Gastrocnemius medialis (tissue), 4 donors: ENCODE measurements around the gene TSPAN14.

ENCODE experiments used
- POLR2A ChIP-seq, 2 donors: fragments of 450-650 bp; IDR thresholded peaks; one replicate each; pipeline ENCODE4 v1.6.1; 2017; ENCODE audit warnings: antibody characterized with exemption in 2 of 2, mild to moderate bottlenecking in 2 of 2, moderate library complexity in 2 of 2
- TF ChIP-seq, protein P1 (sequence below), 5 experiments: fragments of 450-650 bp in 3 of 5; fragments of 200-600 bp in 2 of 5; sonication (generic) in 2 of 5; IDR thresholded peaks in 4 of 5; conservative IDR thresholded peaks in 1 of 5; 1 replicate in 4 of 5; 2 replicates in 1 of 5; pipeline ENCODE4 v1.5.1; 2016 to 2019; ENCODE audit warnings: antibody characterized with exemption in 5 of 5, mild to moderate bottlenecking in 3 of 5, moderate library complexity in 3 of 5

DNA sequence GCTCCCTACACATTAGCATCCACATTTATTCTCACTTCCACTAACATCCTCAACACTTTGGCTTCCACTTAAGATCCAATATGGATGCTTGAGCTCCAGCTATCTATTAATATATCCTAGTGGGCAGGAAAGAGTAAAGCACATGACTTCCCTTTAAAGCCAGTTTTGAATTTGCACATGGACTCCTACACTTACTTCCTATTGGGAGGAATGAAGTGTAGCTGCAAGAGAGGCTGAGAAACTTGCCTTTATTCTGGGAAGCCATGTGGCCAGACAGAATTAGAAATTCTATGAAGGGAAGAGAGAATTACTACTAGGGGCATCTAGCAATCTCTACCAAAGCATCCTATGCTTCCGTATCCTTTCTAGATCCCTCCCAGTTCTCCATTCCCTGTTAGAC is 3.0 kb upstream of the TSPAN14 start:
- TF ChIP-seq, protein P1, sequence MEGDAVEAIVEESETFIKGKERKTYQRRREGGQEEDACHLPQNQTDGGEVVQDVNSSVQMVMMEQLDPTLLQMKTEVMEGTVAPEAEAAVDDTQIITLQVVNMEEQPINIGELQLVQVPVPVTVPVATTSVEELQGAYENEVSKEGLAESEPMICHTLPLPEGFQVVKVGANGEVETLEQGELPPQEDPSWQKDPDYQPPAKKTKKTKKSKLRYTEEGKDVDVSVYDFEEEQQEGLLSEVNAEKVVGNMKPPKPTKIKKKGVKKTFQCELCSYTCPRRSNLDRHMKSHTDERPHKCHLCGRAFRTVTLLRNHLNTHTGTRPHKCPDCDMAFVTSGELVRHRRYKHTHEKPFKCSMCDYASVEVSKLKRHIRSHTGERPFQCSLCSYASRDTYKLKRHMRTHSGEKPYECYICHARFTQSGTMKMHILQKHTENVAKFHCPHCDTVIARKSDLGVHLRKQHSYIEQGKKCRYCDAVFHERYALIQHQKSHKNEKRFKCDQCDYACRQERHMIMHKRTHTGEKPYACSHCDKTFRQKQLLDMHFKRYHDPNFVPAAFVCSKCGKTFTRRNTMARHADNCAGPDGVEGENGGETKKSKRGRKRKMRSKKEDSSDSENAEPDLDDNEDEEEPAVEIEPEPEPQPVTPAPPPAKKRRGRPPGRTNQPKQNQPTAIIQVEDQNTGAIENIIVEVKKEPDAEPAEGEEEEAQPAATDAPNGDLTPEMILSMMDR (IDR thresholded peaks at IDR 0.05 in 4 of 5, conservative IDR thresholded peaks at IDR 0.05 in 1 of 5), result no peak
- no peak for TF ChIP-seq POLR2A (IDR thresholded peaks at IDR 0.05)
